Measurements from ENCODE around the gene MRPL36. TPM values are rescaled to one million over a fixed set of nuclear protein-coding genes. Genes with fewer than 3 reads are reported as not detected.

The MRPL36 gene
- total and polyA plus RNA-seq, 2 donors (not counting 3 experiments of a cell fraction or from before 2014, with no cell fraction given) = 70.3 to 72.7 TPM

GRCh38 chr5:1751864-1752822, 47.5 kb downstream of the MRPL36 start:
- no peak overlapping the region for H3K27ac ChIP-seq (ENCODE audit: insufficient read depth, low read depth, low read length)
- H3K27me3 ChIP-seq (ENCODE audit: control insufficient read depth in 2 of 2, insufficient read depth in 2 of 2, low read length in 2 of 2) = no peaks in the 10 kb centered on the region
- H4K20me1 ChIP-seq (replicated peaks; ENCODE audit: control insufficient read depth, extremely low read depth, insufficient read depth, low read length) = no peaks in the 10 kb centered on the region
- DNase-seq (ENCODE audit: low read depth, low spot score) (no peak), FAIRE-seq (no peak)
- CTCF ChIA-PET = interaction anchor here (0.9 kb wide), 2 partner anchors 11 to 21 kb away, joined by 4 to 5 read pairs; no protein-coding TSS in a partner anchor
- BruUV-seq (replicated peaks) = no TSS peak
- intact Hi-C loops (cut with micrococcal nuclease) = no loop called here
- H3K4me3 ChIP-seq (replicated peaks in 1 of 3; ENCODE audit: insufficient read depth in 1 of 3, low read depth in 1 of 3, low read length in 3 of 3) = no peak overlapping the region
- POLR2A ChIA-PET = interaction anchor here (0.7 kb wide), 1 partner anchor 1280 kb away, joined by 8 read pairs; no protein-coding TSS in a partner anchor
- no peak overlapping the region for H3K4me2 ChIP-seq (ENCODE audit: insufficient read depth, low read length)
- H3K36me3 ChIP-seq (ENCODE audit: control insufficient read depth in 2 of 2, extremely low read depth in 1 of 2, insufficient read depth in 2 of 2, low read length in 2 of 2) = no peaks in the 10 kb centered on the region
- no peaks in the 10 kb centered on the region for H3K79me2 ChIP-seq (ENCODE audit: control insufficient read depth, insufficient read depth, low read length)
- H3K4me1 ChIP-seq (ENCODE audit: control insufficient read depth, extremely low read depth, insufficient read depth, low read length) = no peaks in the 10 kb centered on the region
- H3K9me3 ChIP-seq (replicated peaks; ENCODE audit: control insufficient read depth, insufficient read depth, low read length) = no peaks in the 10 kb centered on the region
- no peaks in the 10 kb centered on the region for H3K9me1 ChIP-seq (replicated peaks; ENCODE audit: control insufficient read depth, extremely low read depth, insufficient read depth, low read length)
- TF ChIP-seq FOS (IDR thresholded peaks at IDR 0.05; ENCODE audit: borderline replicate concordance, insufficient read depth, low read length) (no peak), MYC (IDR thresholded peaks at IDR 0.05; ENCODE audit: low read depth, low read length) (no peak), JUN (IDR thresholded peaks at IDR 0.05; ENCODE audit: borderline replicate concordance, insufficient read depth, insufficient read length, low read depth) (no peak), MAX (IDR thresholded peaks at IDR 0.05; ENCODE audit: insufficient read depth, insufficient read length) (no peak), EZH2 (IDR thresholded peaks at IDR 0.05; ENCODE audit: borderline replicate concordance, low read depth, low read length, severe bottlenecking) (no peak), POLR2AphosphoS5 (IDR thresholded peaks at IDR 0.05; ENCODE audit: insufficient read depth, low read depth, low read length) (no peak), POLR2A (IDR thresholded peaks at IDR 0.05; ENCODE audit: low read depth, low read length) (no peak), CTCF (IDR thresholded peaks at IDR 0.05; ENCODE audit: extremely low read depth in 1 of 2, insufficient read depth in 1 of 2, low read depth in 1 of 2, low read length in 2 of 2) (no peak), GATA2 (IDR thresholded peaks at IDR 0.05; ENCODE audit: insufficient read depth, insufficient read length, low read depth, low read length) (no peak)
- dilution Hi-C loops (cut with MboI; ENCODE audit: extremely low pct_ligation_motif_present, low sequenced_read_pairs) = no loop called here
- no peak overlapping the region for H3K9ac ChIP-seq (replicated peaks; ENCODE audit: extremely low read depth, insufficient read depth, low read length)
- H2AFZ ChIP-seq (ENCODE audit: low read depth, low read length) = no peak overlapping the region

All from endothelial cell of umbilical vein (primary cell).